Adrenal gland (tissue), 12 donors: Measurements from ENCODE around the gene DAPK2. TPM values are rescaled to one million over a fixed set of nuclear protein-coding genes. Genes with fewer than 3 reads are reported as not detected.

Experiments
- DNase-seq, 7 donors: peaks; one replicate each; pipeline ENCODE4 v3.0.0-alpha.2; 2019 to 2020
- H3K27ac ChIP-seq, 5 donors: fragments of 200-600 bp; sonication (generic) in 4 of 5; 1 replicate in 3 of 5; 2 replicates in 2 of 5; pipeline versions ENCODE4 v1.5.1 to v1.8.0; 2016 to 2020; ENCODE audit warnings: mild to moderate bottlenecking in 1 of 5
- H3K27me3 ChIP-seq: fragments of 200-600 bp; 2 replicates; pipeline ENCODE4 v1.8.0; 2021
- H3K36me3 ChIP-seq, 2 donors: fragments of 200-600 bp; replicated peaks in 1 of 2; 1 replicate in 1 of 2; 2 replicates in 1 of 2; pipeline versions ENCODE4 v1.5.1 to v1.8.0; 2018 to 2022
- H3K4me1 ChIP-seq, 2 donors: fragments of 200-600 bp; replicated peaks in 1 of 2; 1 replicate in 1 of 2; 2 replicates in 1 of 2; pipeline versions ENCODE4 v1.5.1 to v1.8.0; 2018 to 2021
- H3K4me3 ChIP-seq, 4 donors: fragments of 200-600 bp; sonication (generic) in 3 of 4; one replicate each; pipeline ENCODE4 v1.5.1; 2016 to 2018
- H3K9me3 ChIP-seq, 3 donors: fragments of 200-600 bp; sonication (generic) in 1 of 3; replicated peaks in 1 of 3; 1 replicate in 2 of 3; 2 replicates in 1 of 3; pipeline versions ENCODE4 v1.5.1 to v1.8.0; 2016 to 2021
- POLR2A ChIP-seq, 2 donors: fragments of 450-650 bp; IDR thresholded peaks; one replicate each; pipeline ENCODE4 v1.6.1; 2017; ENCODE audit warnings: antibody characterized with exemption in 2 of 2, mild to moderate bottlenecking in 2 of 2, moderate library complexity in 1 of 2
- WGBS, 4 donors: extraction: QIAGEN DNeasy Blood & Tissue Kit in 2 of 4; methylation state at CpG; one replicate each; pipeline versions ENCODE4 v1.1.5 to v1.1.7; 2013 to 2017; 5-methylcytosine and 5-hydroxymethylcytosine counted together
- intact Hi-C, 2 donors: fragments of 100-400 bp; cut with DNase I; formaldehyde crosslinking; loops; one replicate each; pipeline versions ENCODE4 v1.14.1 to v1.15.0; 2022 to 2023
- polyA plus RNA-seq, 3 donors: library from polyadenylated mRNA; stranded (reverse); fragments of 200-250 nt in 2 of 3; fragments of 350-450 nt in 1 of 3; fragmentation: Illumina TruSeq in 1 of 3; extraction: RNeasy Lipid Tissue Mini Kit (QIAGEN cat#74804) in 1 of 3; gene quantifications; one replicate each; pipeline ENCODE4 v1.2.3, GENCODE V29; 2013 to 2014
- total RNA-seq, 9 donors: library from RNA; depleted of rRNA in 4 of 9; stranded (reverse); fragments of >200 nt in 4 of 9; fragments of 120-200 nt in 1 of 9; fragmentation: NEBNext Ultra II Directional in 1 of 9; extraction: Animal tissue kit (Norgen Biotek cat#: 25700) in 1 of 9; gene quantifications; one replicate each; pipeline versions ENCODE4 v1.1.0 to v1.2.4, GENCODE V29; 2013 to 2023
- TF ChIP-seq, protein P1 (sequence below), 6 experiments: fragments of 450-650 bp in 4 of 6; fragments of 200-600 bp in 2 of 6; sonication (generic) in 1 of 6; IDR thresholded peaks; 1 replicate in 5 of 6; 2 replicates in 1 of 6; pipeline versions ENCODE4 v1.5.1 to v1.8.0; 2016 to 2021; ENCODE audit warnings: antibody characterized with exemption in 6 of 6, mild to moderate bottlenecking in 2 of 6, moderate library complexity in 1 of 6
- donor health status: healthy with polysubstance abuse.
- donor health status: Bipolar disorder and iron deficiency.
- donor health status: DM: yes; HTN: yes; CAD: no.
- donor health status: DM: no; HTN: no; CAD: no.
- donor health status: DM: no; HTN: no; CAD: no.
- donor health status: DM: yes; HTN: yes; CAD: no.

Gene DAPK2
- total and polyA plus RNA-seq, 12 donors = 0.97 to 8.7 (median 6.1) TPM

DNA sequence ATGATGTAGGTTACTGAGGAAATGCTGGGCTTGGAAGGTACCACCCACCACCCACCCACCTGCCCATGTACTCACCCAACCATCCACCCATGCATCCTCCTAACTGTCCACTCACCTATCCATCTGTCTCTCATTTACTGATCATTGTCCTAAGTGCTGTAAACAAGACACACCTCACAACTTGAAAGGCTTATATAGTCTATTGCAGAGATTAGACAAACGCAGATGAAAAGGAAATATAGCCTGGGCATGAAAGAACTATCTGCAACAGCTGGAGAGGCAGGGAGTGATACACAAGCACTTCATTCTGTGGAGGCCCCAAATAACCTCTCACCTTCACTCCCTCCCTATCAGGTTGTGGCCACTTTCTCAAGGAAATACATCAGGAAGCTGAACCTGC lies 54.0 kb downstream of the DAPK2 start:
- Histone ChIP-seq H3K27ac (no peak overlapping the region), H3K36me3 (no peaks in the 10 kb centered on the region), H3K4me3 (no peak overlapping the region), H3K9me3 (no peaks in the 10 kb centered on the region), H3K27me3 (no peaks in the 10 kb centered on the region), H3K4me1 (peaks cover 5 to 11% of the 10 kb centered on the region in 2 donors)
- intact Hi-C loops = no loop called here
- TF ChIP-seq, protein P1, sequence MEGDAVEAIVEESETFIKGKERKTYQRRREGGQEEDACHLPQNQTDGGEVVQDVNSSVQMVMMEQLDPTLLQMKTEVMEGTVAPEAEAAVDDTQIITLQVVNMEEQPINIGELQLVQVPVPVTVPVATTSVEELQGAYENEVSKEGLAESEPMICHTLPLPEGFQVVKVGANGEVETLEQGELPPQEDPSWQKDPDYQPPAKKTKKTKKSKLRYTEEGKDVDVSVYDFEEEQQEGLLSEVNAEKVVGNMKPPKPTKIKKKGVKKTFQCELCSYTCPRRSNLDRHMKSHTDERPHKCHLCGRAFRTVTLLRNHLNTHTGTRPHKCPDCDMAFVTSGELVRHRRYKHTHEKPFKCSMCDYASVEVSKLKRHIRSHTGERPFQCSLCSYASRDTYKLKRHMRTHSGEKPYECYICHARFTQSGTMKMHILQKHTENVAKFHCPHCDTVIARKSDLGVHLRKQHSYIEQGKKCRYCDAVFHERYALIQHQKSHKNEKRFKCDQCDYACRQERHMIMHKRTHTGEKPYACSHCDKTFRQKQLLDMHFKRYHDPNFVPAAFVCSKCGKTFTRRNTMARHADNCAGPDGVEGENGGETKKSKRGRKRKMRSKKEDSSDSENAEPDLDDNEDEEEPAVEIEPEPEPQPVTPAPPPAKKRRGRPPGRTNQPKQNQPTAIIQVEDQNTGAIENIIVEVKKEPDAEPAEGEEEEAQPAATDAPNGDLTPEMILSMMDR (IDR thresholded peaks at IDR 0.05) = no peak
- TF ChIP-seq POLR2A (IDR thresholded peaks at IDR 0.05) = no peak
- no peak for DNase-seq
- WGBS, 4 donors = 73 to 91% (median 80%) methylated on average over 1 of the region's 1 CpG

DNA sequence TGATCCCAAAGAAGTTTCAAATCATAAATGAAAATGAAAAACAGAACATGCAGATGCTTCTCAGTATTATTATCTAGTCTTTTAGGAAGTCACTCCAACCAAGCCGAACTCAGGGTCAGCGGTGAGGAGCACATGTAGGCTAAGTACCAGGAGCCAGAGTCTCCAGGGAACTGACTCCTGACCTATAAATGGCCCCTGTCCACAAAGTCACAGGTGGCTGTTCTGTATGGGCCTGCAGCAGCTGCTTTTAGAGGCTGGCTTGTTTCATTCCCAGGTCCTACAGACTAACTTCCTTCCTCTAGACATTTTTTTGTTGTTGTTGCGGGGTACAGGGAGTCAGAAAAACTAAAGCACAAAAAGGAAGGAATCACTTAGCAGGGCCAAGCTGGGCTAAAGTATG lies 54.6 kb downstream of the DAPK2 start:
- no peaks in the 10 kb centered on the region for H3K36me3 ChIP-seq
- H3K27me3 ChIP-seq = no peaks in the 10 kb centered on the region
- DNase-seq = peak in 1 of 7 donors; percentile 5
- peaks cover 5 to 11% of the 10 kb centered on the region in 2 donors for H3K4me1 ChIP-seq
- H3K9me3 ChIP-seq = no peaks in the 10 kb centered on the region
- WGBS, 4 donors = 45 to 70% (median 62%) methylated on average over 3 of the region's 3 CpGs
- H3K27ac ChIP-seq = no peak overlapping the region
- H3K4me3 ChIP-seq = no peak overlapping the region
- no peak for TF ChIP-seq POLR2A (IDR thresholded peaks at IDR 0.05)
- TF ChIP-seq, protein P1 (IDR thresholded peaks at IDR 0.05) = no peak
- intact Hi-C loops = no loop called here

DNA sequence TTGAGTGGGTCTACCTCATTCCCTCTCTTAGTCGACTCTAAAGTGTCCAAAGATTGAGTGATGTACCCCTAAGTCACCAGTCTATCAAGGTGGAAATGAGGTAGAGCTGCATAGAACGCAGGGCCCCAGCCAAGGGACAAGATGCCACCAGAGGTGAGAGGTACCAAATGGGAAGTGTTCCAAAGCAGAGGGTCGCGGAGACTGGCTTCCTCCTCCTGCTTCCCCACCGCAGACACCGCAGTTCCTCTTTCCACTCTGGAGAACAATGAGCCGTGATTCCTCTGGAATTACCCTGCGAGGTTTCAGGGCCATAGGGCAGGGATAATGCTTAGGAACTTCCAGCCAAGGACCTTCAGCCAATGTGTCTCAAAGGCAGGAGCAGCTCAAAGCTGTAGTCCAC lies 55.8 kb downstream of the DAPK2 start:
- Histone ChIP-seq H3K9me3 (no peaks in the 10 kb centered on the region), H3K36me3 (no peaks in the 10 kb centered on the region), H3K4me1 (peaks cover 5 to 12% of the 10 kb centered on the region in 2 donors), H3K27ac (no peak overlapping the region), H3K4me3 (no peak overlapping the region), H3K27me3 (no peaks in the 10 kb centered on the region)
- TF ChIP-seq POLR2A (IDR thresholded peaks at IDR 0.05) = no peak
- TF ChIP-seq, protein P1 (IDR thresholded peaks at IDR 0.05) = no peak
- 63 to 73% (median 68%) methylated on average over 7 to 8 of the region's 8 CpGs for WGBS, 4 donors
- intact Hi-C loops = no loop called here
- peak in 1 of 7 donors; percentile 8 for DNase-seq

DNA sequence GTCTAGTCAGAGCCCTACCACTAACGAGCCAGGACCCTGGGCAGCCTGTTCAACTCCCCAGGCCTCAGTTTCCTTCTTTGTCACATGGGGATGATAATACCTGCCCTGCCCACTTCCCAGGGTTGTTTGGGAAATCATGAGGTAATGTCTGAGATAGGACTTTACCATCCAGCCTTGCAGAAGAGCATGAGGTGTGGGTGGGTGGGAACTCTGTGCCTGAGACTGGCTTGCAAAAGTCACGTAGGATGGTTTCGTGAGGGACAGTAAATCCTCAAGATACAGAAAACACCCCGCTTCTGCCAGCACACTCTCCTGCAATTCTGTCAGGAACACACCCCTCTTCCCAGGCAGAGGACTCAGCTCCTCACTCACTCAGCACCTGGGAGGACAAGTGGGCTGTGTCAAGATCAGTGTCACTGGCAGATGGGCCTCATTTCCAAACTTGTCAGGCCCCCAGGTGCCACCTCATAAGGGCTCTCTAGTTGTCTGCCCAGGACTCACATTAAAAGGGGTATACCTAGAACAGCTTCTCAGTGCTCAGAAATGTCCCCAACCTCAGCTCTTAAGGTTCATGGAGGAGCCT lies 58.4 kb downstream of the DAPK2 start:
- Histone ChIP-seq H3K27me3 (no peaks in the 10 kb centered on the region), H3K4me3 (no peak overlapping the region), H3K9me3 (no peaks in the 10 kb centered on the region), H3K27ac (no peak overlapping the region), H3K4me1 (peaks cover 5 to 16% of the 10 kb centered on the region in 2 donors), H3K36me3 (no peaks in the 10 kb centered on the region)
- 87 to 93% (median 91%) methylated on average over 4 of the region's 4 CpGs for WGBS, 4 donors
- intact Hi-C loops = no loop called here
- DNase-seq = no peak
- no peak for TF ChIP-seq POLR2A (IDR thresholded peaks at IDR 0.05)

DNA sequence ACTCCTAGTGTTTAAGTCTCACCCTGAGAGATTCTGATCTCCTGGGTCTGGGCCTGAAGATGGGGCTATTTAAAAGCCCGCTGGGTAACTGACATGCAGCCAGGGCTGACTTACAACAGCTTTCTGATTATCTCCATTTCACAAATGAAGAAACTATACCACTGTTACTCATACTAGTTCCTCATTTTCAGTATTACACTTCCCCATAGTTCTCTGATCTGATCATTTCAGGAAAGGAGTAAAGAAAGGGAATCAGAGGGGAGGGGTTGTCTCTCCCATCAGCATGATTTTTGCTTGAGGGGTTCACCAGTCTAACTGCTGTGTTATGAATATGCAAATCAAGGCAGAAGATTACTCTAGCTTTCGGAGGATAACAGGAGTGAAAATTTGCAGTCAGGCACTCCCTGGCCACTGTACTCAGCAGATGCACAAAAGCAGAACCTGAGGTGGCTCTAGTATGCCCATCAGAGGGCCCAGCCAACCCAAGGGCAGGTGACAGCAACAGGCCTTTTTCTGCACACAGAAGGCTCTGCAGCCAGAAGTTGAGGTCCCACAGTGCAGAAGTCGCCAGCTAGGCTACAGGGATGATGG lies 59.4 kb downstream of the DAPK2 start:
- DNase-seq = peak in 1 of 7 donors; percentile 11
- peaks cover 5 to 16% of the 10 kb centered on the region in 2 donors for H3K4me1 ChIP-seq
- H3K4me3 ChIP-seq = no peak overlapping the region
- H3K9me3 ChIP-seq = no peaks in the 10 kb centered on the region
- no peaks in the 10 kb centered on the region for H3K36me3 ChIP-seq
- 78 to 92% (median 87%) methylated on average over 3 of the region's 3 CpGs for WGBS, 4 donors
- no peak for TF ChIP-seq POLR2A (IDR thresholded peaks at IDR 0.05)
- TF ChIP-seq, protein P1 (IDR thresholded peaks at IDR 0.05) = no peak
- H3K27me3 ChIP-seq = no peaks in the 10 kb centered on the region
- H3K27ac ChIP-seq = no peak overlapping the region
- intact Hi-C loops = no loop called here
